H1 (cell line): ENCODE results near the gene ELMO3.

Source experiments
- POLR2A ChIP-seq, 2 experiments: IDR thresholded peaks; 1 replicate in 1 of 2; 2 replicates in 1 of 2; pipeline ENCODE4 v1.6.1; 2011; ENCODE audit warnings: low read depth in 2 of 2, low read length in 2 of 2, mild to moderate bottlenecking in 2 of 2; ENCODE audit errors: control extremely low read depth in 1 of 2
- RFX5 ChIP-seq: IDR thresholded peaks from 2 replicates; pipeline ENCODE4 v1.6.1; 2011; ENCODE audit warnings: low read depth, low read length, improper control_type of control experiment, borderline replicate concordance
- TEAD4 ChIP-seq: IDR thresholded peaks from 2 replicates; pipeline ENCODE4 v1.6.1; 2012; ENCODE audit warnings: low read depth, low read length, inconsistent platforms, mixed read lengths

DNA sequence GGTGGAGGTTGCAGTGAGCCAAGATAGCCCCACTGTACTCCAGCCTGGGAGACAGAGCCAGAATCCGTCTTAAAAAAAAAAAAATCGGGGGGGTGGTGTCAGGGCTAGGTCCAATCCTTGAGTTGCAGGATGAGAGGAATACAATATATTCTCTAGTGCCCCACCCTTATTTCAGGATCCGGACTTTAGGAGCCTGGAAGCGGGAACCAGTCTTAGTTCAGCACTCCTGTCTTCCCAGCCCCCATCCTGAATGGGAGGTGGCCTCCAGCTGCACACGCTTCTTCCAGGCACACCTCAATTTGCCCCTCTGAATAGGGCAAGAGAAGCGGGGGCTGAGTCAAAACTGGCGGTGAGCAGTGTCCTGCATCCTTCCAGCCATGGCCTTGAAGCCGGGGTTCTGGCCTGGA lies 46.7 kb downstream of the ELMO3 start:
- TF ChIP-seq POLR2A (IDR thresholded peaks at IDR 0.05; ENCODE audit: control extremely low read depth in 1 of 2, low read depth in 2 of 2, low read length in 2 of 2) (no peak), RFX5 (no peak), TEAD4 (no peak)
